NCI-H2171 treated with DMSO at 0.1 percent for 48 hours (cell line): ENCODE measurements around the gene PHYHIPL.

Experiments used
- DNase-seq: peaks from one replicate; lab custom pipeline; 2025; lab: John Stamatoyannopoulos, UW

PHYHIPL gene

DNA sequence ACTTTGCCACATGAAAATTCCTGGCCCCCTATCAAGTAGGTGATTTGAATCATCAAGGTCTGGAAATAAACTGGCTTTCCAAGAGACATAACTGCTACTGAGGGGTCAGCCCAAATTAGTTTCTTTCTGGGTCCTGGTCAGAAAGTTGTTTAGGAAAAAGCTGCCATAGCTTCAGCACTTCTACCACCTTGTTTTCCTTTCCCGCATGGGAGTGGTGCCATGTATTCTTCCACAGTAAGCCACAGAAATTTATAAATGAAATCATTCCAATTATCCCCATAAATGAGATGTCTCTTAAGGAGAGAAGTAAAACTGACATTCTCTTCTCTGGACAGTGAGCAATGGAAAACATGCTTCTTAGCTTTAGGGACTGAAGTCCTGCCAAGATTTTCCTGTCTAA lies 80.8 kb downstream of the PHYHIPL start:
- no peak for DNase-seq

GRCh38 chr10:59258890-59259289 lies 82.4 kb downstream of the PHYHIPL start:
- DNase-seq = no peak

GRCh38 chr10:59265141-59265540 lies 88.7 kb downstream of the PHYHIPL start:
- DNase-seq = no peak

DNA sequence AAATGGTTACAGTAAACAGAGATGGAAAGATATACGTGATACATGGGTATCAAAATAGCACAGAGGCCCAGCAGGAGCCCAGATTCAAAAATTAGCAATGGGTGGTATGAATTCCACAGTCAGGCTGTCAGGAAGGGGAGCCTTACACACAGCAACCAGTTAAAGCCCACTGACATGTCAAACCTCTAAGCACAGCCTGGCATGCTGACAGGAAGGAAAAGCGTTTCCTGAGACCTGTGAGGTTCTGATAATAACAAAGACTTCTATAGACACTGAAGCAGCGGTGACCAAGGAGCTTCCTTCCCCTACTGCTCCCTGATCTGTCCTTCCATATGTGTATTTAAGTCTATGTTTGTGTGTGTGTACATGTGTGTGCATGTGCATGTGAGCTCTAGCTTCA lies 89.9 kb downstream of the PHYHIPL start:
- no peak for DNase-seq

GRCh38 chr10:59268460-59268859 lies 92.0 kb downstream of the PHYHIPL start:
- DNase-seq = no peak

DNA sequence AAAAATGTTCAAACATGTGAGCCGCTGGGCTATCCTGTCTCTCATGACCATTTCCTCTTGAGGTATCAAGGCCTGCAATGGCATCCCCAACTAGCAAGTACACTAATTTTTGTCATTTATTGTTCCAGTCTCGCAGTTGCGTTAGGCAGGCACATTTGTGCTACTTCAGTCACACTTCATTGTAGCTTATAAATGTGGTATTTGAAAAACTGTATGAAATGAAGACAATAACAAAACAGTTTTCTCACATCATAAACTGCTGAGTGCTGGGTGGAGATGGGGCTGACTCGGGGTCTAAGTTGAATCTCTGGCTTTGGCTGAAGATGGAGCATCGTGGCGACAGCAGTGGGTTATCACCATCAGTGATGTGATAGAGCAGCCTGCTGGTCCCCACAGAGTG lies 93.2 kb downstream of the PHYHIPL start:
- no peak for DNase-seq

GRCh38 chr10:59270492-59270891 lies 94.0 kb downstream of the PHYHIPL start:
- DNase-seq = no peak

DNA sequence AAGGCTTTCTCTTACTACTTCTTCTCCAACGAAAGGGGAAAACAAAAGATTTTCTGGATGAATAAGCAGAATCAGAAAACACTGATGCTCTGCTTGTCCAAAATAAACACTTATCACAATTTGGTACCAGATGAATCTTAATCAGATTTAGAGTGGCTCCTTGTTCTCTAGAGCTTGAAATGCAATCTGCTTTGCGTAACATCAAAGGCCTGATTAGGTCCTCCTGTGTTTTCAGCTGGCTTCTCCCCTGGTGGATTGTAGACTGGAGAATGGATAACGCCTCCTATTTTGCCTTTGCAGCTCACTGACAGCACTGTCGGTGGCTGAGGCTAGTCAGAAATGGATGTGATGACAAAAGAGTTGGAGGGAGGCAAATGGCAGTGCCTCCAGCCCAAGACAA lies 94.7 kb downstream of the PHYHIPL start:
- no peak for DNase-seq

DNA sequence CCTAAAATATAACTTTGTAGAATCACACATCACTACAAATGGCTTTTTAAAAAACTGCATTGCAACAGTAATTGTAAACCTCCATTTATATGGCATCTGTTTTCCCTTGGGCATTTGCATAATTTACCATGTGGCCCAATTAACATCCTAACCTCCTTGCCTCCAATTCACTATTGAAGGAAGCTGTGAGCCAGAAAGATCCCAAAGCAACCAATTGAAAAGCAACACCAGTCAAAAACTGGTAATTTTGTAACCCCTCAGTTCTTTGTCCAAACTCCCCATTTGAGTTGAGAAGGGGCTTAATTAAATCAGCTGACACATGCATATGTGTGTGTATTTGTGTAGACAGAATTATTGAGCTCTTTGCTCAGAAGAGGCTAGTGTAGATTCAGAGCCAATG lies 95.6 kb downstream of the PHYHIPL start:
- DNase-seq = no peak

- no peak for DNase-seq
Measured at GRCh38 chr10:59273445-59273844, 97.0 kb downstream of the PHYHIPL start.

DNA sequence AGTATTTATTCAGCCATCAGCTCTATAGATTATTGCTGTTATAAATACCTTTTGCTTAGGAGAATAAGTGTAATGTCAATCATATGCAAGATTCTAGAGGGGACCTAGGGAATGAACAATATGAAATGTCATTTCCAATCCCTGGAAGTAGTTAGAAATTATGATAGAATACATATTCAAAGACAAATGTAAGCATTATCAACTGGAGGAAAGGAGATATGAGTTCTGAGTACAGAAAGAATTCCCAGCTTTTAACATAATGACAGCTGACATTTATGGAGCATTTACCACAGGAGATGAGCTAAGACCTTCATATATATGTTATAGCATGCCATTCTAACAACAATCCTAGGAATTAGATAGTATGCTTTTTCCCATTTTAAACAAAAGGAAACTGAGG lies 99.7 kb downstream of the PHYHIPL start:
- no peak for DNase-seq

GRCh38 chr10:59276919-59277318 lies 100.5 kb downstream of the PHYHIPL start:
- no peak for DNase-seq

DNA sequence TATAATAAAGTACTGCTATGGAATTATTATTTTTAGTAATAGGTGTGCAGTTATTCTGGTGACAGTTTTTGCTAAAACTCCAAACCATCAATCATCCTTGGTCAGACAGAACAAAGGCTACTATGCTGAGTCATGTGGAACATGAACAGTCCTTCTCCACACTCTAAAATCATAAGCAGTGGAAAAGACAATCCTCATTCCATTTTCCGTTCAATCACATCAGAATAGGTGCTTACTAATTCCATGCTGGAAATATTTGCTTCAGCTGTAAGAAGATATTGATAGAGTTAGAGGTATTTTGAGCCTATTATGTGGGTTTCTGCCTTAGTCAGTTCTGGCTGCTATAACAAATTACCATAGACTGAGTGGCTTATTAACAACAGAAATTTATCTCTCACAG lies 103.0 kb downstream of the PHYHIPL start:
- no peak for DNase-seq

GRCh38 chr10:59279991-59280505 lies 103.6 kb downstream of the PHYHIPL start:
- no peak for DNase-seq

GRCh38 chr10:59281861-59282260 lies 105.4 kb downstream of the PHYHIPL start:
- DNase-seq = no peak

- no peak for DNase-seq
Measured at GRCh38 chr10:59283456-59284091, 107.1 kb downstream of the PHYHIPL start.

GRCh38 chr10:59284118-59284975 lies 107.9 kb downstream of the PHYHIPL start:
- DNase-seq = no peak

DNA sequence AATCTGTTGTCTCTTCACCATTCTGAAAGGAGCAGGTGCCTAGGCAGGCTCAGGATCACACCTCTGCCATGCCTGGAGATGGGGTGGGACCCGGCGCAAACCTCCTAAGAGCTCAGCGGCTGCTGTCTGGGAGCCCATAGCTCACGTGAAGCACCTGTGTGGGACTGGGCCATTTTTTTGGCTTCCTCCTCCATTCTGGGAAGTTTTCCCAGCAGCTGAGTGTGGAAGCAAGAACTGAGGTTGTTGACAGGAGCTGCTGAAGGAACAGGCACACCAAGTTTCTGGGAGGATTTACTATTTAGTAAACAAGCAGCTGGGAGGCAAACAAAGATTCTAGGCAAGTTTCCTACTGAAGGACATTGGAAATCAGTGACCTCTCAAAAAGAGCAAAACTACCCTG lies 108.6 kb downstream of the PHYHIPL start:
- DNase-seq = no peak

- no peak for DNase-seq
Measured at GRCh38 chr10:59285848-59286247, 109.4 kb downstream of the PHYHIPL start.

DNA sequence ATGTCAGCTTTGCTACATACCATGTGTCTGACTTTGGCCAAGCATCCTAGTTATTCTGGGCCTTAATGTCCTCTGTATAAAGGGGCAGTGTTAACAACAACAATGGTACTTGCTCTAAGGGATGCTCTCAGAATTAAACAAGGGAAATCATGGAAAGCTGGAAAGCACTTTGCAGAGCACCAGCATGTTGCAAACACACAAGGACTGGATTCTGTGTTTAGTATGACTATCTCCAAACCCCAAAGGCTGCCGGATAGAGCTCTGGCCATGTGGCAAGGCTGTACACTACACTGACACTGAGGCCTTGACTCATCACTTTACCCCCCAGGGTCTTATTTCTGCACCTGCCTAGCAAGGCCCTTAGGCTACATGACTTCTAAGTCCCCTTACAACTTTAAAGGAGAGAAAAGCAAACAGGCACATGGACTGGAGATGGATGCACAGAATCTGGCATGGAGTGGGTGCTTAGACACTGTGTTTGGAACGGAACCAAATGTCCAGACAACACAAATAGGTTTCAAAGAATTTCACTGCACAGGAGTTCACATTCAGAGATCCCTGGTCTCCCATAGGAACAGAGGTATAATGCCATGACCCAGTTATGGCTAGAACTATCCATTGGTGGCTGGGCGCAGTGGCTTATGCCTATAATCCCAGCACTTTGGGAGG lies 111.3 kb downstream of the PHYHIPL start:
- no peak for DNase-seq

GRCh38 chr10:59289853-59290252 lies 113.4 kb downstream of the PHYHIPL start:
- DNase-seq = no peak

GRCh38 chr10:59290448-59290847 lies 114.0 kb downstream of the PHYHIPL start:
- DNase-seq = no peak
